Cardiac fibroblast (primary cell): ENCODE measurements around the gene CLDND1.

ENCODE experiments used
- DNase-seq, 2 donors: peaks; one replicate each; pipeline versions ENCODE4 v3.0.0 to v3.0.0-alpha.2; 2010; ENCODE audit warnings: low read depth in 2 of 2
- H3K4me3 ChIP-seq, 2 donors: replicated peaks in 1 of 2; 1 replicate in 1 of 2; 2 replicates in 1 of 2; pipeline ENCODE4 v1.5.1; 2011; ENCODE audit warnings: low read depth in 2 of 2, low read length in 2 of 2, mild to moderate bottlenecking in 2 of 2, moderate library complexity in 1 of 2
- TF ChIP-seq, protein P1 (sequence below): IDR thresholded peaks from one replicate; pipeline ENCODE4 v1.5.1; 2011; ENCODE audit warnings: low read depth, mild to moderate bottlenecking, low read length, inconsistent platforms

CLDND1 gene

DNA sequence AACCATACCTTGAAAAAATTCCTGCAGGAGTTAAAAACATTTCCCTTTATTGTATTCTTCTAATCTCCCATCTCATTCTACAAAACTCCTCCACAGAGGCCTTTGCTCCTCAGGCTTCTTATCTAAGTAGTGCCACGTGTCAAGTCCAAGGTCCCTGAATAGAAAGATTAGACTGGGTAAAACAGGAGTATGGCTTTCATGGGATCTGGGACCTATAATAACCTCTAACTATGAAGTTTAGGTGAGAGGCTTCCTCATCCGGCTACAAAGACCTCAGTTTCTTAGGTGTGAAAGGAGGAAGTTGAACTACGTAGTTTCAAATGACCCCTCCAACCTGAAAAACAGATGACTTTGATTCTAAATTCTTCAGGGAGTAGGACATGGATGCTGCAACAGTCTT lies 29.1 kb upstream of the CLDND1 start:
- TF ChIP-seq, protein P1, sequence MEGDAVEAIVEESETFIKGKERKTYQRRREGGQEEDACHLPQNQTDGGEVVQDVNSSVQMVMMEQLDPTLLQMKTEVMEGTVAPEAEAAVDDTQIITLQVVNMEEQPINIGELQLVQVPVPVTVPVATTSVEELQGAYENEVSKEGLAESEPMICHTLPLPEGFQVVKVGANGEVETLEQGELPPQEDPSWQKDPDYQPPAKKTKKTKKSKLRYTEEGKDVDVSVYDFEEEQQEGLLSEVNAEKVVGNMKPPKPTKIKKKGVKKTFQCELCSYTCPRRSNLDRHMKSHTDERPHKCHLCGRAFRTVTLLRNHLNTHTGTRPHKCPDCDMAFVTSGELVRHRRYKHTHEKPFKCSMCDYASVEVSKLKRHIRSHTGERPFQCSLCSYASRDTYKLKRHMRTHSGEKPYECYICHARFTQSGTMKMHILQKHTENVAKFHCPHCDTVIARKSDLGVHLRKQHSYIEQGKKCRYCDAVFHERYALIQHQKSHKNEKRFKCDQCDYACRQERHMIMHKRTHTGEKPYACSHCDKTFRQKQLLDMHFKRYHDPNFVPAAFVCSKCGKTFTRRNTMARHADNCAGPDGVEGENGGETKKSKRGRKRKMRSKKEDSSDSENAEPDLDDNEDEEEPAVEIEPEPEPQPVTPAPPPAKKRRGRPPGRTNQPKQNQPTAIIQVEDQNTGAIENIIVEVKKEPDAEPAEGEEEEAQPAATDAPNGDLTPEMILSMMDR, result no peak
- no peak for DNase-seq
- no peak overlapping the region for H3K4me3 ChIP-seq

DNA sequence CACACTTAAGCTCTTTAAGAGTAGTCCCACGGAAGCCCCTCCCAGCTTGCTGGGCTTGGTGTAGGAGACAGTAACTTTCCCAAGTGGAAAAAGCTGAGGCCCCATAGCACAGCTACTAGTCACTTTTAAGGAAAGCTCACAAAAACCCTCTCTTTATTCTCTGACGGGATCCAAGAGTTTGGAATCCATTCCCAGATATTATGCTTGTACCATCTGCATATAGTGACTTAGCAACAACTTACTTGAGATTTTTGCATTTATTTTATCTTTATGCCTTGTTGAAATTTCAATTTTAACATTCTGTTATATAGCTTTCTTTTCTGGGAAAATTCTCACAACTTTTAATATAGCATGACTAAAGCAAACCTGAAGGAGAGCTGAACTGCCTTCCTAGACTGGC lies 28.5 kb upstream of the CLDND1 start:
- H3K4me3 ChIP-seq, result no peak overlapping the region
- no peak for DNase-seq
- TF ChIP-seq, protein P1, result no peak

DNA sequence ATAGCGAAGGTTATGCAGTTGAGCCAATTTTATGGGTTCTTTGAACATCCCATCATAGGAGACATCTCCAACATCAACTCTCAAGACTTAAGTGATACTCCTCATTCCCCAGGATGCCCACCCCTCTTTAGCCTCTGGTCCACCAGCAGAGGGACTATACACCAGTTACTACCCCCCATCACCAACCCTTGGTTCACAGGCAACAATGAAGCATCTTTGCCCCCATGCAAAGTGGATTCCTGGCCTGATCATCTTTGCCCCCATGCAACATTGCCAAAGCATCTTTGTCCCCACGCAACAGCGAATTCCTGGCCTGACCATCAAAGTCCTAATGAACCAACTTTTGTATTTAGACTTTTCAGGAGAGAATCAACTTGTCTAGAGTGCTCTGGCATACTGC lies 28.1 kb upstream of the CLDND1 start:
- DNase-seq, result no peak
- H3K4me3 ChIP-seq, result no peak overlapping the region
- TF ChIP-seq, protein P1, result no peak

DNA sequence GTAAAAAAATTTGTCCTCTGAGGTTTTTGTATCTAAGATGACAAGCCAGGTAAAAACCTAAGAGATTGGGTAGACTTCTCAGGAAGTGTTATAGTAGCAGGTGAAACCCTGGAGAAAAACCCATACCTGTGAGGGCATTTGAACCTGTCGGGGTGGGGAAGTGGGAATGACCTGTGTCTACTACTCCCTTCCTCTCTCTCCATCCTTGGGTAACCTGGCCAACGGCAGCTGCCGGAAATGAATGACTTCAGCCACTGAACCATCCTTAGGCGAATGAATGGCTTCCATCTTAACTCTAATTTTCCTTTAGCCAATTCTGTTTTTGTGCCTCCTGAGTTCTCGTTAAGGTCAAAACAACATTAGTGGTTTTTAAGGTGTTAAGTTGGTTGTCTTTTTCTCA lies 25.8 kb upstream of the CLDND1 start:
- H3K4me3 ChIP-seq, result no peak overlapping the region
- no peak for DNase-seq
- TF ChIP-seq, protein P1, result no peak

DNA sequence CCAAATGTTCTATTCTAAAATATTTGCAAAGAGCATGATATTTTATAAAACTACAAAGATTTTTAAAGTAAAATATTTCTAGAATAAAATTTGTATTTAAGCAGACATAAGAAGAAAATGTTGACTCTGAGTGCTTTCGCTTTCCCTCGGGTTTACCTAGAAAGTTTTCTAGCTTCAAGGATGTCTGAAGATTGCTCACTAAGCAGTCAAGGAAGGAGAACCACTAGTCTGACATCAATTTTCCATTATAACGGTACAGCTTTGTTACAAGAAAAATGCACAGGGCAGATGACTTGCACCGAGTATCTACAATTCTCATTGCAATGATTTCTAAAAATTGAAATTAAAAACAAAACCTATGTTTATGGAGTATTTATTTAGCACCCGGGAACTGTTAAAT lies 23.2 kb upstream of the CLDND1 start:
- TF ChIP-seq, protein P1, result no peak
- DNase-seq, result no peak
- H3K4me3 ChIP-seq, result no peak overlapping the region

DNA sequence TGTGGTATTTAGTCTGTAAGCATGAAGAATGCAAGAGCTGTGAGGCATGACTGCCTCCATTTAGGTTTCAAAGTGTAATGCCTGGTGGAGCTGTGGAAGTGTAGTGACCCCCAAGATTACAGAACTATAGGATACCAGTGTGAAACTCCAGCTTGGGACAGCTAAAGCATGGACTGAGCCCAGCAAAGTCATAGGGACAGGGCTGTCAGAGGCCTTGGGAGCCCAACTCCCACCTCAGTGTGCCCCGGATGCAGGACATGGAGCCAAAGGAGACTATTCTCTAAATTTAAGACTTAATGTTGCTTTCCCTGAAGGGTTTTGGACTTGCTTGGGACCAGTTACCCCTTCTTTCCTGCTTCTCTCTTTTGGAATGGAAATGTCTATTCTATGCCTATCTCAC lies 19.9 kb upstream of the CLDND1 start:
- no peak for DNase-seq
- no peak overlapping the region for H3K4me3 ChIP-seq
- TF ChIP-seq, protein P1, result no peak

DNA sequence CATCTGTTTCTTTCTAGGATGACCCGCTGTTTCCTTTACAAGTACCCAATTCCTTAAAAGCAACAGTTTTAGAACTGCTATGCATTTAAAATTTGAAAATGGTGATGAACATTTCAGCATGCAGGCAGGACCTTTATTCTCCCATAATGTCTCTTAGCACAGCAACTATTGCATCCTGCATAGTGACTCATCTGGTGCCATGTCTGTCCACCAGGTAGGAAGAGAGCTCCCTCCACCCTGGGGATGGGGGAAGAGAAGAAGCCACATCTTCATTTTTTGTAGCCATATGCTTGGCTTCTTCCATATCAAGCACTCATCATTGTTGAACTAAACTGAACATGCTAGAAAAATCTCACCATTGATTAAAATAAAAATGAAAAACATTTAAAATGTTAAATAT lies 19.0 kb upstream of the CLDND1 start:
- TF ChIP-seq, protein P1, result no peak
- no peak for DNase-seq
- H3K4me3 ChIP-seq, result no peak overlapping the region
